ENCODE measurements around the gene CHID1.
A peak's percentile ranks its signal among the peaks of the same experiment; 100 is the strongest.

Gene CHID1

GRCh38 chr11:853682-854448 lies 56.7 kb downstream of the CHID1 start:
- 96% methylated on average over 23 of the region's 27 CpGs for WGBS (ENCODE audit: insufficient coverage)
- no peak overlapping the region for H3K27ac ChIP-seq (ENCODE audit: insufficient read depth in 1 of 2, low read depth in 1 of 2, low read length in 2 of 2, poor library complexity in 1 of 2, severe bottlenecking in 2 of 2)
- H3K27me3 ChIP-seq (replicated peaks in 2 of 5; ENCODE audit: control insufficient read depth in 4 of 5, insufficient read depth in 5 of 5, low read length in 4 of 5) = peaks cover 0 to 5% (median 0%) of the 10 kb centered on the region in 5 experiments
- H3K4me1 ChIP-seq (ENCODE audit: control extremely low read depth in 1 of 4, control insufficient read depth in 4 of 4, insufficient read depth in 4 of 4, low read length in 3 of 4) = peaks cover 0 to 9% (median 8%) of the 10 kb centered on the region in 4 experiments
- ChIA-PET CTCF (no interaction called here), POLR2A (no interaction called here)
- peaks cover 0 to 4% (median 0%) of the 10 kb centered on the region in 4 experiments for H3K36me3 ChIP-seq (ENCODE audit: control insufficient read depth in 4 of 4, insufficient read depth in 4 of 4, low read length in 3 of 4)
- H3K9me3 ChIP-seq (ENCODE audit: control extremely low read depth in 1 of 5, control insufficient read depth in 4 of 5, insufficient read depth in 2 of 5, low read depth in 1 of 5, low read length in 4 of 5) = no peaks in the 10 kb centered on the region
- no peak overlapping the region for H3K4me3 ChIP-seq (ENCODE audit: control insufficient read depth in 1 of 7, extremely low read depth in 1 of 7, insufficient read depth in 4 of 7, low read depth in 2 of 7, low read length in 6 of 7)
- no peak for DNase-seq

GRCh38 chr11:852762-853161 lies 57.8 kb downstream of the CHID1 start:
- no peak for DNase-seq
- no peak overlapping the region for H3K4me3 ChIP-seq (ENCODE audit: control insufficient read depth in 1 of 7, extremely low read depth in 1 of 7, insufficient read depth in 4 of 7, low read depth in 2 of 7, low read length in 6 of 7)
- H3K4me1 ChIP-seq (ENCODE audit: control extremely low read depth in 1 of 4, control insufficient read depth in 4 of 4, insufficient read depth in 4 of 4, low read length in 3 of 4) = peaks cover 0 to 19% (median 18%) of the 10 kb centered on the region in 4 experiments
- CTCF ChIA-PET = no interaction called here
- WGBS (ENCODE audit: insufficient coverage) = 92% methylated on average over 6 of the region's 15 CpGs
- peaks cover 0 to 4% (median 0%) of the 10 kb centered on the region in 4 experiments for H3K36me3 ChIP-seq (ENCODE audit: control insufficient read depth in 4 of 4, insufficient read depth in 4 of 4, low read length in 3 of 4)
- no peaks in the 10 kb centered on the region for H3K9me3 ChIP-seq (ENCODE audit: control extremely low read depth in 1 of 5, control insufficient read depth in 4 of 5, insufficient read depth in 2 of 5, low read depth in 1 of 5, low read length in 4 of 5)
- H3K27ac ChIP-seq (ENCODE audit: insufficient read depth in 1 of 2, low read depth in 1 of 2, low read length in 2 of 2, poor library complexity in 1 of 2, severe bottlenecking in 2 of 2) = no peak overlapping the region
- POLR2A ChIA-PET = no interaction called here
- H3K27me3 ChIP-seq (replicated peaks in 2 of 5; ENCODE audit: control insufficient read depth in 4 of 5, insufficient read depth in 5 of 5, low read length in 4 of 5) = peaks cover 0 to 7% (median 0%) of the 10 kb centered on the region in 5 experiments

- peaks cover 0 to 4% (median 0%) of the 10 kb centered on the region in 4 experiments for H3K36me3 ChIP-seq (ENCODE audit: control insufficient read depth in 4 of 4, insufficient read depth in 4 of 4, low read length in 3 of 4)
- peak in 1 of 3 donors; percentile 65 for DNase-seq
- peaks cover 0 to 27% (median 24%) of the 10 kb centered on the region in 4 experiments for H3K4me1 ChIP-seq (ENCODE audit: control extremely low read depth in 1 of 4, control insufficient read depth in 4 of 4, insufficient read depth in 4 of 4, low read length in 3 of 4)
Measured at GRCh38 chr11:850775-851763, 59.5 kb downstream of the CHID1 start.

DNA sequence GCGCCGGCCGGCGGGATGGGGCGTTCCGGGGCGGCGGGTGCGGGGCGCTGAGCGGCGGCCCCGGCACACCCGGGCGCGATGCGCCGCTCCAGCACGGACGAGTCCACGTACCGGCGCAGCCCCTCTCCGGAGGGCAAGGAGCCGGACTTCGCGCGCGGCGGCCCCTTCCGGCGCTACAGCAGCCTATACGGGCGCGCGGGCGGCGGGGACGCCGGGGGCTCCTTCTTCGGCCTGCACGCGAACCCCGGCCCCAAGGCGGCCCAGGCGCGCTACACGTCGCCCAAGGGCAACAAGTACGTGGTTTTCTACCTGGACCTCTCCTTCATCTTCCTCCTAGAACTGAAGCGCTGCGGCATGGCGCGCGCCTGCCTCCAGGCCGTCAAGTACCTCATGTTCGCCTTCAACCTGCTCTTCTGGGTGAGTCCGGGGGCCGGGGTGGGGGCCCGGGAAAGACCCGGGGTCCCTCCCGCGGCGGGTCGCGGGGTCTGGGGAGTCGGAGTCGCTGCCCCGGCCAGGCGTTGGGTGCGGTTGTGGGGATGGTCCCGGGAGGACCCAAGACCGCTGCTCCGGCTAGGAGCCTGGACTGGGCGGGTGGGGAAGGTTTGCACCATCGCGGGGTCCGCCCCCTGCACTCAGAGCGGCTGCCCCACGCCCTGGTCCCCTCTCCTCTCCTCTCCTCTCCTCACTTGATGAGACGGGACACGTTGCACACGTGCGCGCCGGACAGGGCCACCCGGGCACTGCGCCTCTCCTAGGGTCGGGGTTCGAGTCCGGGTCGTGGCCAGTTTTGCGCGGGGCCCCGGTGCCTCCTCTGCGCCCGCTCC lies 60.4 kb downstream of the CHID1 start:
- no peak for DNase-seq
- Histone ChIP-seq H3K36me3 (ENCODE audit: control insufficient read depth in 4 of 4, insufficient read depth in 4 of 4, low read length in 3 of 4) (no peaks in the 10 kb centered on the region), H3K9me3 (ENCODE audit: control extremely low read depth in 1 of 5, control insufficient read depth in 4 of 5, insufficient read depth in 2 of 5, low read depth in 1 of 5, low read length in 4 of 5) (no peaks in the 10 kb centered on the region), H3K4me3 (ENCODE audit: control insufficient read depth in 1 of 7, extremely low read depth in 1 of 7, insufficient read depth in 4 of 7, low read depth in 2 of 7, low read length in 6 of 7) (peak overlapping the region in 4 of 7 experiments; percentile 29 to 61 (median 59)), H3K4me1 (ENCODE audit: control extremely low read depth in 1 of 4, control insufficient read depth in 4 of 4, insufficient read depth in 4 of 4, low read length in 3 of 4) (peaks cover 0 to 36% (median 33%) of the 10 kb centered on the region in 4 experiments), H3K27ac (ENCODE audit: insufficient read depth in 1 of 2, low read depth in 1 of 2, low read length in 2 of 2, poor library complexity in 1 of 2, severe bottlenecking in 2 of 2) (no peak overlapping the region), H3K27me3 (replicated peaks in 2 of 5; ENCODE audit: control insufficient read depth in 4 of 5, insufficient read depth in 5 of 5, low read length in 4 of 5) (peaks cover 0 to 7% (median 0%) of the 10 kb centered on the region in 5 experiments)
- 45% methylated on average over 83 of the region's 97 CpGs for WGBS (ENCODE audit: insufficient coverage)
- ChIA-PET POLR2A (no interaction called here), CTCF (interaction anchor here (2.2 to 4.6 kb wide), 2 partner anchors 126 to 201 kb away, joined by 9 to 29 read pairs; no protein-coding TSS in a partner anchor)

More at GRCh38 chr11:850775-851763, 59.5 kb downstream of the CHID1 start:
- Histone ChIP-seq H3K4me3 (ENCODE audit: control insufficient read depth in 1 of 7, extremely low read depth in 1 of 7, insufficient read depth in 4 of 7, low read depth in 2 of 7, low read length in 6 of 7) (no peak overlapping the region), H3K27me3 (replicated peaks in 2 of 5; ENCODE audit: control insufficient read depth in 4 of 5, insufficient read depth in 5 of 5, low read length in 4 of 5) (peaks cover 0 to 7% (median 0%) of the 10 kb centered on the region in 5 experiments), H3K27ac (ENCODE audit: insufficient read depth in 1 of 2, low read depth in 1 of 2, low read length in 2 of 2, poor library complexity in 1 of 2, severe bottlenecking in 2 of 2) (no peak overlapping the region), H3K9me3 (ENCODE audit: control extremely low read depth in 1 of 5, control insufficient read depth in 4 of 5, insufficient read depth in 2 of 5, low read depth in 1 of 5, low read length in 4 of 5) (no peaks in the 10 kb centered on the region)
- ChIA-PET CTCF (interaction anchor here (0.6 to 2.2 kb wide), 5 partner anchors 47 to 210 kb away, joined by 3 to 9 read pairs (median 3); no protein-coding TSS in a partner anchor), POLR2A (no interaction called here)
- WGBS (ENCODE audit: insufficient coverage) = 95% methylated on average over 21 of the region's 28 CpGs

- peak in 1 of 3 donors; percentile 34 for DNase-seq
- H3K9me3 ChIP-seq (ENCODE audit: control extremely low read depth in 1 of 5, control insufficient read depth in 4 of 5, insufficient read depth in 2 of 5, low read depth in 1 of 5, low read length in 4 of 5) = no peaks in the 10 kb centered on the region
- peak overlapping the region in 5 of 7 experiments; percentile 45 to 67 (median 58) for H3K4me3 ChIP-seq (ENCODE audit: control insufficient read depth in 1 of 7, extremely low read depth in 1 of 7, insufficient read depth in 4 of 7, low read depth in 2 of 7, low read length in 6 of 7)
- H3K4me1 ChIP-seq (ENCODE audit: control extremely low read depth in 1 of 4, control insufficient read depth in 4 of 4, insufficient read depth in 4 of 4, low read length in 3 of 4) = peaks cover 0 to 44% (median 41%) of the 10 kb centered on the region in 4 experiments
- H3K27ac ChIP-seq (ENCODE audit: insufficient read depth in 1 of 2, low read depth in 1 of 2, low read length in 2 of 2, poor library complexity in 1 of 2, severe bottlenecking in 2 of 2) = no peak overlapping the region
- POLR2A ChIA-PET = no interaction called here
- WGBS (ENCODE audit: insufficient coverage) = 7% methylated on average over 31 of the region's 71 CpGs
- CTCF ChIA-PET = interaction anchor here (0.7 to 5.0 kb wide), 9 partner anchors 10 to 203 kb away, joined by 3 to 32 read pairs (median 5); partner anchors contain the start of gene CD151
- H3K36me3 ChIP-seq (ENCODE audit: control insufficient read depth in 4 of 4, insufficient read depth in 4 of 4, low read length in 3 of 4) = no peaks in the 10 kb centered on the region
- H3K27me3 ChIP-seq (replicated peaks in 2 of 5; ENCODE audit: control insufficient read depth in 4 of 5, insufficient read depth in 5 of 5, low read length in 4 of 5) = peaks cover 0 to 7% (median 0%) of the 10 kb centered on the region in 5 experiments
Measured at GRCh38 chr11:849104-849824, 61.3 kb downstream of the CHID1 start.
